HepG2 (cell line): ENCODE results near the gene ZFAND2A. TPM values are rescaled to one million over a fixed set of nuclear protein-coding genes. Genes with fewer than 3 reads are reported as not detected.

ENCODE experiments used
- AFF4 ChIP-seq: sonication (generic); formaldehyde crosslinking; IDR thresholded peaks from 2 replicates; pipeline ENCODE4 v1.4.0; 2020; ENCODE audit warnings: missing genetic modification reagents
- CREM ChIP-seq, 2 experiments: sonication (generic) in 1 of 2; formaldehyde crosslinking in 1 of 2; IDR thresholded peaks; 2 replicates each; pipeline versions ENCODE4 v1.4.0 to v1.6.1; 2016 to 2020; ENCODE audit warnings: antibody characterized with exemption in 1 of 2, mild to moderate bottlenecking in 1 of 2, missing genetic modification reagents in 1 of 2
- DPF2 ChIP-seq: sonication (generic); formaldehyde crosslinking; IDR thresholded peaks from 2 replicates; pipeline ENCODE4 v1.4.0; 2020; ENCODE audit warnings: mild to moderate bottlenecking, low read depth, missing genetic modification reagents, borderline replicate concordance
- GFI1 ChIP-seq: sonication (generic); formaldehyde crosslinking; IDR thresholded peaks from 2 replicates; pipeline ENCODE4 v1.5.0; 2020; ENCODE audit warnings: missing genetic modification reagents, mild to moderate bottlenecking, borderline replicate concordance
- MXD3 ChIP-seq: IDR thresholded peaks from 2 replicates; pipeline ENCODE4 v1.6.1; 2016; ENCODE audit warnings: mild to moderate bottlenecking, missing biosample characterization, missing genetic modification reagents
- TBX3 ChIP-seq: fragments of 450-650 bp; IDR thresholded peaks from 2 replicates; pipeline ENCODE4 v1.6.1; 2017; ENCODE audit warnings: antibody characterized with exemption, mild to moderate bottlenecking, inconsistent platforms, borderline replicate concordance
- THRA ChIP-seq: sonication (generic); formaldehyde crosslinking; IDR thresholded peaks from 2 replicates; pipeline ENCODE4 v1.4.0; 2020; ENCODE audit warnings: missing genetic modification reagents, borderline replicate concordance
- TMF1 ChIP-seq: sonication (generic); formaldehyde crosslinking; IDR thresholded peaks from 2 replicates; pipeline ENCODE4 v1.8.1; 2022; ENCODE audit warnings: low read depth, missing genetic modification reagents
- ZMYM4 ChIP-seq: sonication (generic); formaldehyde crosslinking; IDR thresholded peaks from 2 replicates; pipeline ENCODE4 v1.8.1; 2023; ENCODE audit warnings: mild to moderate bottlenecking, missing genetic modification reagents
- ZNF510 ChIP-seq: sonication (generic); formaldehyde crosslinking; IDR thresholded peaks from 2 replicates; pipeline ENCODE4 v1.4.0; 2020; ENCODE audit warnings: low read depth, mild to moderate bottlenecking, missing genetic modification reagents
- ZNF543 ChIP-seq: sonication (generic); formaldehyde crosslinking; IDR thresholded peaks from 2 replicates; pipeline ENCODE4 v1.4.0; 2020; ENCODE audit warnings: mild to moderate bottlenecking, missing genetic modification reagents
- ZNF782 ChIP-seq: sonication (generic); formaldehyde crosslinking; IDR thresholded peaks from 2 replicates; pipeline ENCODE4 v1.4.0; 2020; ENCODE audit warnings: missing genetic modification reagents, mild to moderate bottlenecking, borderline replicate concordance
- polyA plus RNA-seq, 8 experiments: library from polyadenylated mRNA; depleted of rRNA in 3 of 8; stranded (reverse) in 7 of 8; unstranded in 1 of 8; fragments of >200 nt; fragmentation: Illumina TruSeq in 4 of 8; extraction: Trizol in 4 of 8; gene quantifications; 2 replicates each; pipeline versions ENCODE4 v1.2.1 to v1.2.3, GENCODE V29; 2011 to 2016; ENCODE audit warnings: low read depth in 4 of 8, missing spikeins in 1 of 8, mixed read lengths in 1 of 8; ENCODE audit not compliant: insufficient read depth in 1 of 8
- total RNA-seq, 5 experiments: library from RNA; depleted of rRNA; stranded (reverse); fragments of >200 nt; fragmentation: Illumina TruSeq; extraction: Trizol; gene quantifications; 2 replicates each; pipeline ENCODE4 v1.2.3, GENCODE V29; 2016; ENCODE audit warnings: low read depth in 1 of 5
- TF ChIP-seq, protein P1 (sequence below): sonication (generic); formaldehyde crosslinking; IDR thresholded peaks from 2 replicates; pipeline ENCODE4 v1.8.1; 2023; ENCODE audit warnings: missing genetic modification reagents, inconsistent platforms, borderline replicate concordance
- TF ChIP-seq, protein P2 (sequence below): sonication (generic); formaldehyde crosslinking; IDR thresholded peaks from 2 replicates; pipeline ENCODE4 v1.4.0; 2020; ENCODE audit warnings: missing genetic modification reagents, borderline replicate concordance

Gene ZFAND2A
- total and polyA plus RNA-seq, 2 of the 13 experiments (the other 11 are each of a cell fraction or from before 2014, with no cell fraction given) = 140 to 153 TPM

DNA sequence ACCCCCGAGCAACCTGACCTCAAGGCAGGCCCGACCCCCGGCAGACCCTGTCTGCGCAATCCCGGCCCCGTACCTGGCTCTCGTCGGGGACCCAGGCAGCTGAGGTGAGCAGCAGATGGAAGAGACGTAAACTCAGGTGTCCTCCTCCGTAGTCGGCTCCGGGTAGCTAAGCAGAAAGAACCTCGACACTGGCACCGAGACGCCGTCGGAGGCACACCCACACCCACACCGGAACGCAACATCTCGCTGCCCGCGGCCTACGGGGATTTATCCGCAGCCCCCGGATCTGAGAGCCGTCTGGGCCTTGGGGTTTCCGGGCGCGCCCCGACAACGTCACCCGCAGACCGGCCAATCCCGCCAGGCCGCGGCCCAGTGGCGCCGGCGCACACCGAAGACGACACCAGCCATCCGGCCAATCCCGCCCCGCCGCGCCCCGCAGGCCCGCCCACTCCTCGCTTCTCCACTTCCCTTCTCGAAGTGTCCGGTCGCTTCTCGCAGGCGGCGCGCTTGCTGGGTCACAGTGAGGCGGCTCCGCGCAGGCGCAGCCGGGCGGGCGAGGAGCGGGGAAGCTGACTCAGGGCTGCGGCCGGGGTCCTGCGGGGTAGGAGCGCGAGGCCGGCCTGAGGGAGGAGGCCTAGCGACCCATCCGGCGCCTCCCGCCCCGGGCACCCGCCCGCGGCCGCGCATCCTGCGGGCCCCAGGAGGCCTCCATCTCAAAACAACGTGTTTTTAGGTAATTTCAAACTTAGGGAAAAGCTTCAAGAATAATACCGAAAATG lies at the start of gene ZFAND2A (continued):
- TF ChIP-seq AFF4 (CRISPR knock-in tag) = no peak; the same call in 1 of the 2 replicates
- peak; percentile 79 for TF ChIP-seq ZMYM4 (CRISPR knock-in tag)
- peak; percentile 80; the same call in 1 of the 2 replicates for TF ChIP-seq TMF1
- TF ChIP-seq, protein P1, sequence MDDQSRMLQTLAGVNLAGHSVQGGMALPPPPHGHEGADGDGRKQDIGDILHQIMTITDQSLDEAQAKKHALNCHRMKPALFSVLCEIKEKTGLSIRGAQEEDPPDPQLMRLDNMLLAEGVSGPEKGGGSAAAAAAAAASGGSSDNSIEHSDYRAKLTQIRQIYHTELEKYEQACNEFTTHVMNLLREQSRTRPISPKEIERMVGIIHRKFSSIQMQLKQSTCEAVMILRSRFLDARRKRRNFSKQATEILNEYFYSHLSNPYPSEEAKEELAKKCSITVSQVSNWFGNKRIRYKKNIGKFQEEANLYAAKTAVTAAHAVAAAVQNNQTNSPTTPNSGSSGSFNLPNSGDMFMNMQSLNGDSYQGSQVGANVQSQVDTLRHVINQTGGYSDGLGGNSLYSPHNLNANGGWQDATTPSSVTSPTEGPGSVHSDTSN (CRISPR knock-in tag) = peak; percentile 52; the same call in 1 of the 2 replicates
- TF ChIP-seq, protein P2, sequence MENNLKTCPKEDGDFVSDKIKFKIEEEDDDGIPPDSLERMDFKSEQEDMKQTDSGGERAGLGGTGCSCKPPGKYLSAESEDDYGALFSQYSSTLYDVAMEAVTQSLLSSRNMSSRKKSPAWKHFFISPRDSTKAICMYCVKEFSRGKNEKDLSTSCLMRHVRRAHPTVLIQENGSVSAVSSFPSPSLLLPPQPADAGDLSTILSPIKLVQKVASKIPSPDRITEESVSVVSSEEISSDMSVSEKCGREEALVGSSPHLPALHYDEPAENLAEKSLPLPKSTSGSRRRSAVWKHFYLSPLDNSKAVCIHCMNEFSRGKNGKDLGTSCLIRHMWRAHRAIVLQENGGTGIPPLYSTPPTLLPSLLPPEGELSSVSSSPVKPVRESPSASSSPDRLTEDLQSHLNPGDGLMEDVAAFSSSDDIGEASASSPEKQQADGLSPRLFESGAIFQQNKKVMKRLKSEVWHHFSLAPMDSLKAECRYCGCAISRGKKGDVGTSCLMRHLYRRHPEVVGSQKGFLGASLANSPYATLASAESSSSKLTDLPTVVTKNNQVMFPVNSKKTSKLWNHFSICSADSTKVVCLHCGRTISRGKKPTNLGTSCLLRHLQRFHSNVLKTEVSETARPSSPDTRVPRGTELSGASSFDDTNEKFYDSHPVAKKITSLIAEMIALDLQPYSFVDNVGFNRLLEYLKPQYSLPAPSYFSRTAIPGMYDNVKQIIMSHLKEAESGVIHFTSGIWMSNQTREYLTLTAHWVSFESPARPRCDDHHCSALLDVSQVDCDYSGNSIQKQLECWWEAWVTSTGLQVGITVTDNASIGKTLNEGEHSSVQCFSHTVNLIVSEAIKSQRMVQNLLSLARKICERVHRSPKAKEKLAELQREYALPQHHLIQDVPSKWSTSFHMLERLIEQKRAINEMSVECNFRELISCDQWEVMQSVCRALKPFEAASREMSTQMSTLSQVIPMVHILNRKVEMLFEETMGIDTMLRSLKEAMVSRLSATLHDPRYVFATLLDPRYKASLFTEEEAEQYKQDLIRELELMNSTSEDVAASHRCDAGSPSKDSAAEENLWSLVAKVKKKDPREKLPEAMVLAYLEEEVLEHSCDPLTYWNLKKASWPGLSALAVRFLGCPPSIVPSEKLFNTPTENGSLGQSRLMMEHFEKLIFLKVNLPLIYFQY (CRISPR knock-in tag) = 0 out of 2 replicates have a peak, but pooled peaks have one; percentile 17
- 0 out of 2 replicates have a peak, but pooled peaks have one; percentile 20 for TF ChIP-seq ZNF543 (CRISPR knock-in tag)
- TF ChIP-seq ZNF782 (CRISPR knock-in tag) = no peak
- peak; percentile 92 for TF ChIP-seq CREM (IDR thresholded peaks at IDR 0.05)
- peak; percentile 86 for TF ChIP-seq CREM (CRISPR knock-in tag; IDR thresholded peaks at IDR 0.05)
- no peak for TF ChIP-seq TBX3
- TF ChIP-seq MXD3 = peak; percentile 15; the same call in 1 of the 2 replicates
- no peak for TF ChIP-seq ZNF510 (CRISPR knock-in tag)
- TF ChIP-seq GFI1 (CRISPR knock-in tag) = peak; percentile 51; the same call in 1 of the 2 replicates
- TF ChIP-seq THRA = no peak; the same call in 1 of the 2 replicates
- TF ChIP-seq DPF2 (CRISPR knock-in tag) = no peak
